Measurements from ENCODE around the gene PRR9. TPM values are rescaled to one million over a fixed set of nuclear protein-coding genes. Genes with fewer than 3 reads are reported as not detected.

PRR9 gene
- total and polyA plus RNA-seq, 9 donors = 0.13 to 1.3 TPM; not detected in 7

GRCh38 chr1:153246018-153246417 is 28.6 kb downstream of the PRR9 start:
- Histone ChIP-seq H3K27me3 (no peaks in the 10 kb centered on the region), H3K27ac (no peak overlapping the region), H3K9me3 (no peaks in the 10 kb centered on the region), H3K4me3 (no peak overlapping the region), H3K4me1 (ENCODE audit: insufficient read depth) (no peaks in the 10 kb centered on the region), H3K36me3 (no peaks in the 10 kb centered on the region)
- TF ChIP-seq CTCF (IDR thresholded peaks at IDR 0.05) (no peak), EP300 (IDR thresholded peaks at IDR 0.05) (no peak), POLR2A (IDR thresholded peaks at IDR 0.05) (no peak)
- WGBS, 3 donors = 93 to 100% (median 100%) methylated on average over 1 of the region's 1 CpG
- DNase-seq = no peak
- intact Hi-C loops (cut with DNase I) = no loop called here

DNA sequence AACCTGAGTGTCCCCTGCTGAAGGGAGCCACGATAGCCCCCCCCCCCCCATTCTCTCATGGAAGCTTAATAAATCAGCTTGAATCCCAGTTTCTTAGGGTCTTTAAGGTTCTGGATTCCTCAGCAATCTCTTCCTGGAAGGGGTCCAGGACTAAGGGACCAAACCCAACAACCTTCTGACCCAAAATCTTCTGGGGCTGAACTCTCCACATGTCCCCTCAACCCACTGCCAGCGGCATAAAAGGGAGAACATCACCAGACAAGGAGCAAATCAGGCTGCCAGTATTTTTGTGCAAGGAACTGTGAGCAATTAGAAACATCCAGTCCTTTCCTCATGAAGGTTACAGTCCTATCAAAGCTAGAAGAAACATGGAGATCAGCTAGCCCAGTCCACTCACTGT is 29.4 kb downstream of the PRR9 start:
- 70 to 85% (median 82%) methylated on average over 2 of the region's 2 CpGs for WGBS, 3 donors
- no peak for DNase-seq

GRCh38 chr1:153248176-153248879 is 30.9 kb downstream of the PRR9 start:
- Histone ChIP-seq H3K4me3 (no peak overlapping the region), H3K9me3 (no peaks in the 10 kb centered on the region), H3K4me1 (ENCODE audit: insufficient read depth) (no peaks in the 10 kb centered on the region), H3K27ac (no peak overlapping the region), H3K36me3 (no peaks in the 10 kb centered on the region), H3K27me3 (no peaks in the 10 kb centered on the region)
- no peak for DNase-seq
- TF ChIP-seq CTCF (IDR thresholded peaks at IDR 0.05) = no peak
- TF ChIP-seq POLR2A (IDR thresholded peaks at IDR 0.05) = no peak
- no peak for TF ChIP-seq EP300 (IDR thresholded peaks at IDR 0.05)
- WGBS, 3 donors = 57 to 62% (median 57%) methylated on average over 5 of the region's 5 CpGs
- intact Hi-C loops (cut with DNase I) = no loop called here

More for the DNA sequence above, 29.4 kb downstream of the PRR9 start:
- no peak overlapping the region for H3K4me3 ChIP-seq
- no peaks in the 10 kb centered on the region for H3K4me1 ChIP-seq (ENCODE audit: insufficient read depth)
- TF ChIP-seq EP300 (IDR thresholded peaks at IDR 0.05) = no peak
- no peak for TF ChIP-seq POLR2A (IDR thresholded peaks at IDR 0.05)
- no peak for TF ChIP-seq CTCF (IDR thresholded peaks at IDR 0.05)
- H3K27ac ChIP-seq = no peak overlapping the region
- intact Hi-C loops (cut with DNase I) = no loop called here
- H3K36me3 ChIP-seq = no peaks in the 10 kb centered on the region
- H3K27me3 ChIP-seq = no peaks in the 10 kb centered on the region
- no peaks in the 10 kb centered on the region for H3K9me3 ChIP-seq

DNA sequence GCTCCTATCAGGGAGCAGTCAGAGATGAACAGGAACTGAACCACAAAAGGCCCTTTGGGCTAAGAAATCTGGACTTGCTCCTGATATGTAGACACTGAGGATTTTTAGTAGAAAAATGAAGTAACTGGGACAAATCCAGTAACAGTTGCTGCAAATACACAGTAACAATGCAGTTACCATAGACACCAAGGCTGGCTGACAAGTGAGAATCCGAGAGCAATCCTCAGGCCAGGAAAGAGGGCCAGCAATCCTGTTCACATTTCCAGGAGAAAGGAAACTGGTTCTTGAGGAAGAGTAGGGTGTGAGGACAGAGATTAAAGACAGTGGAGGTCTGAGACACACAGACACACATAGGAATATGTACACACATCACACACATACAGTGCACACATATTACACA is 32.8 kb downstream of the PRR9 start:
- 9 to 31% (median 27%) methylated on average over 1 of the region's 1 CpG for WGBS, 3 donors
- no peaks in the 10 kb centered on the region for H3K27me3 ChIP-seq
- H3K4me3 ChIP-seq = no peak overlapping the region
- intact Hi-C loops (cut with DNase I) = no loop called here
- TF ChIP-seq CTCF (IDR thresholded peaks at IDR 0.05) (no peak), EP300 (IDR thresholded peaks at IDR 0.05) (no peak), POLR2A (IDR thresholded peaks at IDR 0.05) (no peak)
- no peaks in the 10 kb centered on the region for H3K4me1 ChIP-seq (ENCODE audit: insufficient read depth)
- no peak for DNase-seq
- no peak overlapping the region for H3K27ac ChIP-seq
- no peaks in the 10 kb centered on the region for H3K36me3 ChIP-seq
- H3K9me3 ChIP-seq = no peaks in the 10 kb centered on the region
